HG03039 (cell line): ENCODE data around the gene AOPEP.
A peak's percentile ranks its signal among the peaks of the same experiment; 100 is the strongest.

Experiments
- ATAC-seq: cut with Tn5 transposase; IDR thresholded peaks from one replicate; pipeline ENCODE4 v1.9.1; 2021; ENCODE audit warnings: mild to moderate bottlenecking, moderate library complexity; ENCODE audit not compliant: unreplicated experiment

AOPEP gene, protein sequence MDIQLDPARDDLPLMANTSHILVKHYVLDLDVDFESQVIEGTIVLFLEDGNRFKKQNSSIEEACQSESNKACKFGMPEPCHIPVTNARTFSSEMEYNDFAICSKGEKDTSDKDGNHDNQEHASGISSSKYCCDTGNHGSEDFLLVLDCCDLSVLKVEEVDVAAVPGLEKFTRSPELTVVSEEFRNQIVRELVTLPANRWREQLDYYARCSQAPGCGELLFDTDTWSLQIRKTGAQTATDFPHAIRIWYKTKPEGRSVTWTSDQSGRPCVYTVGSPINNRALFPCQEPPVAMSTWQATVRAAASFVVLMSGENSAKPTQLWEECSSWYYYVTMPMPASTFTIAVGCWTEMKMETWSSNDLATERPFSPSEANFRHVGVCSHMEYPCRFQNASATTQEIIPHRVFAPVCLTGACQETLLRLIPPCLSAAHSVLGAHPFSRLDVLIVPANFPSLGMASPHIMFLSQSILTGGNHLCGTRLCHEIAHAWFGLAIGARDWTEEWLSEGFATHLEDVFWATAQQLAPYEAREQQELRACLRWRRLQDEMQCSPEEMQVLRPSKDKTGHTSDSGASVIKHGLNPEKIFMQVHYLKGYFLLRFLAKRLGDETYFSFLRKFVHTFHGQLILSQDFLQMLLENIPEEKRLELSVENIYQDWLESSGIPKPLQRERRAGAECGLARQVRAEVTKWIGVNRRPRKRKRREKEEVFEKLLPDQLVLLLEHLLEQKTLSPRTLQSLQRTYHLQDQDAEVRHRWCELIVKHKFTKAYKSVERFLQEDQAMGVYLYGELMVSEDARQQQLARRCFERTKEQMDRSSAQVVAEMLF

DNA sequence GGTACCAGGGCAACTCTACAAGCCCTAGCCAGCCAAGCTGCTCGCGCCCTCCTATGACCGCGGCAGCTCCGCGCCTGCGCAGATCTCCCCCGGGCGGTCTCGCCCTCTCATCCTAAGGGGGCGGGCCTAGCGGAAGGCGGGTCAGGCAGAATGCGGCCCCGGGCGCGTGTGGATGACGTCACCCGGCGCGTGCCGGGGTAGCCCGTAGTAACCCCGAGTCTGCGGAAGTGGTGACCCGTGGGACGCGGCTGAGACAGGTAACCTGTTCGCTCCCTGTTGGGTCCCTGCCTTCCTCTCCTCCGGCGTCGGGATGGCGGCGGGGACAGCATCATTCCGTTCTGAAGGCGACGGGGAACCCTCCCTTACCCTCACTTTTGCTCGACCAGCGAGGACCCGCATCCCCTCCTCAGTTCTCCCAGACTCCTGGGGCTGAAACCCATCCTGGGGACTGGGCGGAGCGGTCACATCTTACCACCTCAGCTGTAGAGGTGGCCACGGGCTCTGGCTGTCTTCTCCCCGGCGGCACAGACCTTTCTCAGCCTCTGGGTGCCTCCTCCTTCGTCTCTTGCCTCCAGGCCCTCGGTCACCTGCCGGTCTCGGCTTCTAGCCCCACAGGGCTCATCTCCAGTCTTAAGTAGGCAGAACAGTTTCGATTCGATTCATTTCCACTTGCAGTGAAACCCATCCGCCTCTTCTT, at the start of gene AOPEP:
AOPEP (plus strand) TSS at position 205 of the 697 bp plus-strand sequence. CDS start 33,085 bp downstream, outside the sequence.
- ATAC-seq, result peak; percentile 92

- ATAC-seq, result no peak
Measured at GRCh38 chr9:94677929-94678328, 48.6 kb upstream of the AOPEP start.

DNA sequence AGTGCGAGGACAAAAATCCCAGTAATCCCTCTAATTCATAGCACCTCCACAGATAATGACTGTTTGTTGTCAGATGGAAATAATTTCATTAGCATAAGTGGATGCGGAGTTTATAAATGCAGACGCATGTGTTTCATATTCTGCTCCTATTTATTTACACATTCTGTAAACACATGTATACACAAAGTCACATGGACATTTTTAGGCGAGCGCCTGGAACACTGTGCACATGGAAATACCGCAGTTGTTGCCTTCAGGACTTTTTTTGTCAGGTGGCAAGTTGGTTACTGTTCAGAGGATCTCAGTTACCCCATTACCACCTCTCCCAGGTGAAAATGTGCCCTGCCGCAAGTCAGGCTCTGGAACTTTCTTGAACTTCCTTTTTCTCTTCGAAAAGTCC, 46.9 kb upstream of the AOPEP start:
- no peak for ATAC-seq

- ATAC-seq, result no peak
Measured at GRCh38 chr9:94680020-94680419, 46.5 kb upstream of the AOPEP start.

DNA sequence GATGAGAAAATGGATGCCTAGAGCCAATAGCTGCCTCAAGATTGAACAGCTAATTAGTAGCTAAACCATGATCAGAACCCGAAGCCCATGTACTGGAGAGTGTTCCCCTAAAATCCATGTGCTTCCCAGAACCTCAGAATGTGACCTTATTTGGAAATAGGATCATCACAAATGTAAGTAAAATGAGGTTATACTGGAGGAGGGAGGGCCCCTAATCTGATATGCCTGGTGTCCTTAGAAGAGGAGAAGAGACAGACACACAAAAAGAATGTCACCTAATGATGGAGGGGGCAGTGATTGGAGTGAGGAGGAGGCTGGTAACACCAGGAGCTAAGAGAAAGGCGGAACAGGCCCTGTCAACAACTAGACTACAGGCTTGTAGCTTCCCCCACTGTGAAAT, 45.9 kb upstream of the AOPEP start:
- no peak for ATAC-seq

- no peak for ATAC-seq
Measured at GRCh38 chr9:94681508-94681907, 45.0 kb upstream of the AOPEP start.

GRCh38 chr9:94685359-94685758, 41.1 kb upstream of the AOPEP start:
- no peak for ATAC-seq

GRCh38 chr9:94687451-94687850, 39.0 kb upstream of the AOPEP start:
- ATAC-seq, result no peak

DNA sequence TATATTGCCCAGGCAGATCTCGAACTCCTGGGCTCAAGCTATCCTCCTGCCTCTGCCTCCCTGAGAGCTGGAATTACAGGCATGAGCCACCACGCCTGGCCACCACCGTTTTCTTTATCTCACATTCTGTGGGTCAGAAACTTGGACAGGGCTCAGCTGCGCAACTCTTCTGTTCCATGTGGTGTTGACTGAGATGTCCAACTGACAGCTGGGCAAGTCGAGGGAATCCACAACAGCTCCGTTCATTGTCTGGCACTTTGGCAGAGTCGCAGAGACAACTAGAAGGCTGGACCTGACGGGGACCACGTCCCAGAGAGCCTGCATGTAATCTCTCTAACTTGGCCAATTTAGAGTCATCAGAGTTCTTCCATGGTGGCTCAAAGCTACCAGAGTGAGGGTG, 36.2 kb upstream of the AOPEP start:
- no peak for ATAC-seq

- ATAC-seq, result no peak
Measured at GRCh38 chr9:94692601-94693000, 33.9 kb upstream of the AOPEP start.

GRCh38 chr9:94693485-94694204, 32.9 kb upstream of the AOPEP start:
- ATAC-seq, result no peak

- no peak for ATAC-seq
Measured at GRCh38 chr9:94696545-94696944, 30.0 kb upstream of the AOPEP start.

DNA sequence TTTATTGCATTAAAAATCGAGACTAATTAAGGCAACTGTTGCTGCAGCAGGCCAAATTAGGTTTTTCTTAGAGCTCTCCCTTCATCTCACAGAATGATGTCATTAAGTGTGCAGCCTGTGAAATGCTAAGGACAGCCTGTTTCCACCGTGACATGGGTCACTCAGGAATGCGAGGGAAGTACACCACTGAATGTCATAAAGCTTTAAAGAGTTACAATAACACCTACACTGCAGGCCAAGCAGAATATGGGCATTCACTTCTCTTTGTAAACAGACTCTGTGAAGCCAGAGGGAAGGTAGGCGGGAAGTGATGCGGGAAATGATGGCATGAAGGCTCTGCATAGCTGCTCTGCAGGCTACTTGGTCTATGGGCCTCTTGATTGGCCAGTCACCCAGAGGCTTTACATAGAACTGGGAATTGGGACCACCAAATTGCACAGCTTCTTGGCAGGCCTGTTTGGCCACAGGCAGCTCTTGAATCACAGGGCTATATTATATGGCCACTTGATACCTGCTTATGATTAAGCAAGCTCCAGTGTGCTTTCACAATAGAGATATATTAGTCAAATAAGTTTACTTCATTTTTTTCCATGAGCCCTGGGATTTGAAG, 28.4 kb upstream of the AOPEP start:
- ATAC-seq, result no peak

DNA sequence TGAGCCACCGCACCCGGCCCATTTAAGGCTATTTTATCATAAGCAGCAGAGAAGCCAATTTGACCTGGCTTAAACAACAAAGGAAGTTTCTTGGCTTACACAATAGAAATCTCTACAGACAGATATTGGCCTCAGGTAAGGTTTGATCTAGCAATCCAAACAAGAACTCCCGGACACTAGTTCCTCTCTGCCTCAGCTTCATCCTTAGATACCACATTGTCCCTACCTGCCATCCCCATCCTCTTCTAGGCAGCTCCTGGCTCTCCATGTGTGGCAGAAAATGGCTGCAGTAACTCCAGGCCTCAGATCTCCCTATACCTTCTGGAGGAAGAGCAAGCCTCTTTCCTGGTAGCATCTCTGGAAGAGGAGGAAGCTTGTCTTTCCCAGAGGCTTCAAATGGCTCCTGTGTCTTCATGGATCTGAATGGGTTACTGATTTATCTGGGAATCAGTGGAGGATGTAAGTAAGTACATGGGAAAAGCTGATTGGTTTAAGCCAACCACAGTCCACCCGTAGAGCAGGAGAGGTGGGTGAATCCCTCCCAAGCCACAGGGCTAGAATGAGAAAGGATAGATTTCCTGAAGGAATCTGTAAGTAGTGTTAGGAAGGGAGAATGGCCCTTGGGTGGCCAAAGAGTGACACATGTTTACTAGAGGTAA, 26.7 kb upstream of the AOPEP start:
- ATAC-seq, result no peak

GRCh38 chr9:94700445-94700844, 26.1 kb upstream of the AOPEP start:
- ATAC-seq, result no peak

DNA sequence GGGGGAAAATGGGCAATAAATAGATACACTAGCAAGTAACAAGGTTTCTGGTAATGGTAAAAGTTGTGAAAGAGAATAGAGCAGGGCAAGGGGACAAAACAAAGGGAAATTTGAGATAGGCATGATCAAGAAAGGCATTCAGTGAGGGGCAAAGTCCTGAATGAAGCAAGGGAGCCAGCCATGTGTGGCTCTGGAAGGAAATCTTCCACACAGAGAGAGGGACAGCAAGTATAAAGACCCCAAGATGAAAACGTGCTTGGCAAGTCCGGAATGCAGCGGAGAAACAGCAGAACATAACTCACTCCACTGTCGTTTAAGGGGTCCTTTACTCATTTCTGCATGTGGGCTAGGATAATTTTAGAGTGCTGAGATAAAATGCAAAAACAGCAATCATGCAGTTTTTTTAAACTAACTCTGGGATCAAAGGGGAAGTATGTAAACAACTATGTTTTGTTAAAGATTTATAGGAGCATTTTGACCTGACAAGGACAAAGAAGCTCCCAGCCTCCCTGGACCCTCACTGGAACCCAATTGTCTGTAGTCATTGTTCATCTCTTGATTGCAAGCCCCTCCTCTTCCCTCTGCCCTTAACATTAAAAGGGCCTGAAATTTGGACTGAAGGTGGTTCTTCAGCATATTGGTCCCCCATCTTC, 22.9 kb upstream of the AOPEP start:
- ATAC-seq, result no peak

DNA sequence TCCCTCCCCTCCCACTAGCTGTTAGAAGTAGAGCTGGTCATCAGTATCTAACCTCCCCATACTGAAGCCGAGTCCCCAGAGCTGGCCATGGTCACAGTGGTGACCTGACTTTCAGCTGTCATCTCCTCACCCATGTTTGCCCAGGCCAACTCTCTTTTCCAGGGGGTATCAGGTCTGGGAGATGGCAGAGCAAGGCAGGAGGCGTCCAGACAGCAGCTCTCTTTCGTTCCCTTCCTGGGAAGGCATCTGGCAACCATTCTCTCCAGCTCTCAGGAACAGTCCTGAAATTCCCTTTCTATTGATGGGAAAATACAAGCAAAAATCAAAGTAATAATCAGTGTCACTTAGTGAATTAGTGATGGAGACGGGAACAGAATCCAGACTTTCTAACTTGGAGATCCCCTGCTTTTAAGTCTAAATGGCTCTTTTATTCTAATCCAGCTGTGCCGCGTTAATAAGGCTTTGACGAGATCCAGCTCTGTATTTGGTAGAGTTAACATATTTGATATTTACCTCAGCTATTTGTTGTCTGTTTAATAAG, 21.3 kb upstream of the AOPEP start:
- no peak for ATAC-seq

GRCh38 chr9:94706922-94707321, 19.6 kb upstream of the AOPEP start:
- no peak for ATAC-seq
